Chondrocyte (in vitro differentiated cells): ENCODE data around the gene PLXNC1. TPM values are rescaled to one million over a fixed set of nuclear protein-coding genes. Genes with fewer than 3 reads are reported as not detected.

Experiments used
- DNase-seq: peaks from one replicate; pipeline ENCODE4 v3.0.0; 2021; ENCODE audit warnings: mixed read lengths, low spot score
- H3K27ac Mint-ChIP-seq: one replicate; pipeline ENCODE4 v1.8.0; 2021; ENCODE audit warnings: mild to moderate bottlenecking, moderate library complexity, mixed read lengths; ENCODE audit not compliant: unreplicated experiment
- H3K27me3 Mint-ChIP-seq: 2 replicates; pipeline ENCODE4 v1.8.0; 2021; ENCODE audit warnings: low read depth, mixed read lengths
- H3K36me3 Mint-ChIP-seq: 2 replicates; pipeline ENCODE4 v1.8.0; 2021; ENCODE audit warnings: low read depth, mixed read lengths
- H3K4me1 Mint-ChIP-seq: 2 replicates; pipeline ENCODE4 v1.8.0; 2021; ENCODE audit warnings: low read depth, mild to moderate bottlenecking, mixed read lengths
- H3K4me3 Mint-ChIP-seq: one replicate; pipeline ENCODE4 v1.8.0; 2021; ENCODE audit warnings: mild to moderate bottlenecking, moderate library complexity, mixed read lengths; ENCODE audit not compliant: unreplicated experiment
- H3K9me3 Mint-ChIP-seq: 2 replicates; pipeline ENCODE4 v1.8.0; 2021; ENCODE audit warnings: low read depth, mixed read lengths
- total RNA-seq: library from RNA; stranded (reverse); gene quantifications from 3 replicates; pipeline ENCODE4 v1.2.1, GENCODE V29; 2021
- TF ChIP-seq, protein P1 (sequence below): fragments of 200-600 bp; sonication (generic); IDR thresholded peaks from 2 replicates; pipeline ENCODE4 v1.5.0; 2021; ENCODE audit warnings: antibody characterized with exemption, mild to moderate bottlenecking, moderate library complexity

PLXNC1 gene
- total RNA-seq, 1 donor from 2014 or later = 0.67 TPM

DNA sequence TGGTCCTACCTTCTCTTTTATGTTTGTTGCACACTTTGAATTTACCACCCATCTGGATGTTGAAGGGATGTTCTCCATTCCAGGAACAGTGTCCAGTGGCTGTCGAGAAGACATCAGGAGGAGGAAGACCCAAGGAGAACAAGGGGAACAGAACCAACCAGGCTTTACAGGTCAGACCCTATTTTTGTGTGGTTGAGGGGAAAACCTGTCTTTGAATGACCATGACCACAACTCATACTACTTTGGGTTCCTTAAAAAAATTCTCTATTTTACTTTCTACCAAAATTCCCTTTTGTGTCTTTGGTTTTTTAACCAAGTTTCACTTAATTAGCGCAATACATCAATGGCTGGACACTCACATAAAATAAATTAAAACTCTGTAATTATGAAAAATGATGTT lies 78.7 kb downstream of the PLXNC1 start:
- H3K27ac Mint-ChIP-seq = no peak overlapping the region
- H3K4me3 Mint-ChIP-seq = no peak overlapping the region
- H3K36me3 Mint-ChIP-seq = no peaks in the 10 kb centered on the region
- H3K4me1 Mint-ChIP-seq = no peaks in the 10 kb centered on the region
- H3K9me3 Mint-ChIP-seq = peaks cover 3% of the 10 kb centered on the region
- TF ChIP-seq, protein P1, sequence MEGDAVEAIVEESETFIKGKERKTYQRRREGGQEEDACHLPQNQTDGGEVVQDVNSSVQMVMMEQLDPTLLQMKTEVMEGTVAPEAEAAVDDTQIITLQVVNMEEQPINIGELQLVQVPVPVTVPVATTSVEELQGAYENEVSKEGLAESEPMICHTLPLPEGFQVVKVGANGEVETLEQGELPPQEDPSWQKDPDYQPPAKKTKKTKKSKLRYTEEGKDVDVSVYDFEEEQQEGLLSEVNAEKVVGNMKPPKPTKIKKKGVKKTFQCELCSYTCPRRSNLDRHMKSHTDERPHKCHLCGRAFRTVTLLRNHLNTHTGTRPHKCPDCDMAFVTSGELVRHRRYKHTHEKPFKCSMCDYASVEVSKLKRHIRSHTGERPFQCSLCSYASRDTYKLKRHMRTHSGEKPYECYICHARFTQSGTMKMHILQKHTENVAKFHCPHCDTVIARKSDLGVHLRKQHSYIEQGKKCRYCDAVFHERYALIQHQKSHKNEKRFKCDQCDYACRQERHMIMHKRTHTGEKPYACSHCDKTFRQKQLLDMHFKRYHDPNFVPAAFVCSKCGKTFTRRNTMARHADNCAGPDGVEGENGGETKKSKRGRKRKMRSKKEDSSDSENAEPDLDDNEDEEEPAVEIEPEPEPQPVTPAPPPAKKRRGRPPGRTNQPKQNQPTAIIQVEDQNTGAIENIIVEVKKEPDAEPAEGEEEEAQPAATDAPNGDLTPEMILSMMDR = no peak
- DNase-seq = no peak
- peaks cover 4% of the 10 kb centered on the region for H3K27me3 Mint-ChIP-seq

DNA sequence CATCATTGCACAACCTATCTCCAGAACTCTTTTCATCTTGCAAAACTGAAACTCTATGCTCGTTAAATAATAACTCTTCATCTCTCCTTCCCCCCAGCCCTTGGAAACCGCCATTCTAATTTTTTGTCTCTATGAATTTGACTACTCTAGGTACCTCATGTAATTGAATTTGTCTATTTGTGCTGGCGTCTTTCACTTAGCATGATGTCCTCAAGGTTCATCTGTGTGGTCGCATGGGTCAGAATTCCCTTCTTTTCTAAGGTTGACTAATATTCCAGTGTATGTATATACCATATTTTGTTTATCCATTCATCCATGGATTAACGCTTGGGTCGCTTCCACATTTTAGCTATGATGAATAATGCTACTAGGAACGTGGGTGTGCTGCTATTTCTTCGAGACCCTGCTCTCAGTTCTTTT lies 80.1 kb downstream of the PLXNC1 start:
- Mint-ChIP-seq H3K4me3 (no peak overlapping the region), H3K27ac (no peak overlapping the region), H3K9me3 (peaks cover 3% of the 10 kb centered on the region), H3K27me3 (peaks cover 4% of the 10 kb centered on the region), H3K36me3 (no peaks in the 10 kb centered on the region), H3K4me1 (no peaks in the 10 kb centered on the region)
- TF ChIP-seq, protein P1 = no peak
- no peak for DNase-seq

DNA sequence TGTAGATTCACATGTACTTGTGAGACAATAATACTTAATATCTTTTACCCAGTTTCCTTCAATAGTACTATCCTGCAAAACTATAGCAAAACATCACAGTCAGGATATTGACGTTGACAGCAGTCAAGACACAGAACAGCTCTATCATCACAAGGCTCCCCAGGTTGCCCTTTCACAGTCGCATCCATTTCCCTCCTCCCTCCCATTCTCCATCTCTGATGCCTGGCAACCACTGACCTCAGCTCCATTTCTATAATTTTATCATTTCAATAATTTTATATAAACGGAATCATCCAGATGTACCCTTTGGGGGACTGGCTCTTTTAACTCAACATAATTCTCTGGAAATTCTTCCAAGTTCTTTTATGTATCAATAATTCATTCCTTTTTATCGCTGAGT lies 81.5 kb downstream of the PLXNC1 start:
- TF ChIP-seq, protein P1 = no peak
- no peaks in the 10 kb centered on the region for H3K36me3 Mint-ChIP-seq
- peaks cover 3% of the 10 kb centered on the region for H3K9me3 Mint-ChIP-seq
- H3K27ac Mint-ChIP-seq = no peak overlapping the region
- no peak overlapping the region for H3K4me3 Mint-ChIP-seq
- H3K4me1 Mint-ChIP-seq = no peaks in the 10 kb centered on the region
- no peak for DNase-seq
- H3K27me3 Mint-ChIP-seq = peaks cover 4% of the 10 kb centered on the region

DNA sequence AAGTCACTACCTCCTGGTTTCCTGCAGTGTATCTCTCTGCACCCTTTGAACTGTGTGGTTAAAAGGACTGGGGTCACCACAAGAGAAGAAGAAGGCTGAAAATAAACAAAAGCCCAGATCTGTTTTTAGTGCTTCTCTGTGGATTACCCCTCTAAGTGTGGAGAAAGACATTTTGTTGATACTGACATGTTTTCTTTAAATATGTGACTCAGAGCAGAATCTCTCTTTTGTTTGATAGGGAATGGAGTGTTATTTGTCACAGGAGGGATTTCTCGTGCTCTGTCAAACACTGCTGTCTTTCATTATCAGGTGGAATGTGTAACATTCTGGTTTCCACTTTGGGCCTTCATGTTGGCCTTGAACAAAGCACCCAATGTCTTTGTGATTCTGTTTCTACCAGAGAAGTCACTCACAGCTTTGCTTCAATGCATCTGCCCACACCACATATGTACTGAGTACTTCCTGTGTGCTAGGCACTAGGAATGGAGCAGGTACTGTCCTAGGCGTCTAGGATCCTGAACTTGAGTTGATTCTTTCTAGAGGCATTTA lies 82.1 kb downstream of the PLXNC1 start:
- Mint-ChIP-seq H3K36me3 (no peaks in the 10 kb centered on the region), H3K4me3 (no peak overlapping the region), H3K27me3 (peaks cover 4% of the 10 kb centered on the region), H3K27ac (no peak overlapping the region), H3K9me3 (peaks cover 3% of the 10 kb centered on the region), H3K4me1 (no peaks in the 10 kb centered on the region)
- DNase-seq = no peak
- TF ChIP-seq, protein P1 = no peak

DNA sequence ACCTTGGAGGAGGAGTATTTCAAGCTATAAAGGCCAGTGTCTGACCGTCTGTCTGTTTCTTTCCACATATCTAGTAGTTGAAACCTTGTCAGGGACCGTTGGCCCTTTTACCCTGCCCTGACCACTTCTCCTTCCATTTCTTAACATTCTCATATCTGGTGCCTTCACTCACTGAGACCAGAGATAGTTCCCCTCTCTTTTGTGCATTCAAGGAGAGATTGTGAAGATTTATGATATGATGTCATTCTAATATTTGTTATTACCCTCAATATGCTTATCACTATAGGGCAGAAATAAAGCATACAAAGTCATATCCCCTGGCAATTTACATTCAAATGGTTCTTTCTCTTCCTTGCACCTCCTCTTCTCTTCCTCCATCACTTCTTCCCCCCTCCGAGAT lies 83.3 kb downstream of the PLXNC1 start:
- H3K36me3 Mint-ChIP-seq = no peaks in the 10 kb centered on the region
- H3K4me1 Mint-ChIP-seq = no peaks in the 10 kb centered on the region
- no peak for DNase-seq
- peaks cover 3% of the 10 kb centered on the region for H3K9me3 Mint-ChIP-seq
- TF ChIP-seq, protein P1 = no peak
- H3K27ac Mint-ChIP-seq = no peak overlapping the region
- H3K4me3 Mint-ChIP-seq = no peak overlapping the region
- H3K27me3 Mint-ChIP-seq = peaks cover 4% of the 10 kb centered on the region
